Mucosa of rectum (tissue), 2 donors: ENCODE measurements around the gene GRB10.

Source experiments
- H3K27ac ChIP-seq, 2 donors: one replicate each; pipeline ENCODE4 v1.7.0; 2013; ENCODE audit warnings: inconsistent platforms in 2 of 2, low read depth in 2 of 2, low read length in 2 of 2
- H3K27me3 ChIP-seq, 2 donors: one replicate each; pipeline ENCODE4 v1.7.0; 2013; ENCODE audit warnings: low read length in 2 of 2; ENCODE audit not compliant: control insufficient read depth in 2 of 2, insufficient read depth in 2 of 2
- H3K36me3 ChIP-seq, 2 donors: one replicate each; pipeline ENCODE4 v1.7.0; 2013; ENCODE audit warnings: low read length in 2 of 2; ENCODE audit not compliant: control insufficient read depth in 2 of 2, insufficient read depth in 2 of 2
- H3K4me1 ChIP-seq, 2 donors: one replicate each; pipeline ENCODE4 v1.7.0; 2013; ENCODE audit warnings: low read length in 2 of 2, mild to moderate bottlenecking in 1 of 2; ENCODE audit not compliant: control insufficient read depth in 2 of 2, insufficient read depth in 2 of 2
- H3K4me3 ChIP-seq, 2 donors: one replicate each; pipeline ENCODE4 v1.7.0; 2013; ENCODE audit warnings: low read length in 2 of 2
- H3K9ac ChIP-seq, 2 donors: one replicate each; pipeline ENCODE4 v1.7.0; 2013; ENCODE audit warnings: low read length in 2 of 2, low read depth in 1 of 2, mild to moderate bottlenecking in 1 of 2
- H3K9me3 ChIP-seq, 2 donors: one replicate each; pipeline ENCODE4 v1.7.0; 2013; ENCODE audit warnings: low read length in 2 of 2; ENCODE audit not compliant: control insufficient read depth in 2 of 2
- donor health status: healthy.
- donor health status: Normal muscosa, but diverticular disease.

The GRB10 gene

GRCh38 chr7:50632561-50633413 lies 149.9 kb downstream of the GRB10 start:
- Histone ChIP-seq H3K9me3 (no peaks in the 10 kb centered on the region), H3K9ac (no peak overlapping the region), H3K4me1 (peaks cover 4% of the 10 kb centered on the region in 2 donors), H3K27me3 (no peaks in the 10 kb centered on the region), H3K27ac (no peak overlapping the region), H3K36me3 (no peaks in the 10 kb centered on the region), H3K4me3 (no peak overlapping the region)

DNA sequence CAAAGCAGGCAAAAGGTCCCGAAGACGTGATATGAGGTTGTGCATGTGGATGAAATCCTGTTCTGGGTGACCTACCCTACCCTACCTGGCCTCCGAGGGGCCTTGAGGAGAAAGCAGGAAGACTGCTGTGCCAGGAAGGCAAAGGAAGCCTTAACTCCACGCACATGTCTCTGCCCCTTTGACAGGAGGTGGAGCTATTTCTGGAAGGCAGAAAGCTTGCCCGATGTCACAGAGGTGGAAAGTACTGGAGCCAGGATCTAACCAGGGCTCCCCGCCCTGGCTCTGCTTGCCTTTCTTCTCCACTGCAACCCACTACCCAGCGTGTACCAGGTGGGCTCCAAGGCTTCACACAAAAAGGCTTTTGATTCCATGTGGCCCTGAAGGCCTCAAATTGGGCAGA lies 151.1 kb downstream of the GRB10 start:
- Histone ChIP-seq H3K27ac (no peak overlapping the region), H3K9ac (no peak overlapping the region)

GRCh38 chr7:50631100-50631499 lies 151.6 kb downstream of the GRB10 start:
- no peak overlapping the region for H3K9ac ChIP-seq
- peaks cover 4% of the 10 kb centered on the region in 2 donors for H3K4me1 ChIP-seq
- H3K27ac ChIP-seq = no peak overlapping the region

More for the DNA sequence above, 151.1 kb downstream of the GRB10 start:
- Histone ChIP-seq H3K27me3 (no peaks in the 10 kb centered on the region), H3K4me1 (peaks cover 4% of the 10 kb centered on the region in 2 donors), H3K36me3 (no peaks in the 10 kb centered on the region), H3K4me3 (no peak overlapping the region), H3K9me3 (no peaks in the 10 kb centered on the region)

GRCh38 chr7:50629238-50629901 lies 153.3 kb downstream of the GRB10 start:
- no peaks in the 10 kb centered on the region for H3K36me3 ChIP-seq
- no peak overlapping the region for H3K27ac ChIP-seq
- no peak overlapping the region for H3K9ac ChIP-seq
- no peaks in the 10 kb centered on the region for H3K27me3 ChIP-seq
- H3K4me3 ChIP-seq = no peak overlapping the region
- no peaks in the 10 kb centered on the region for H3K9me3 ChIP-seq
- H3K4me1 ChIP-seq = peaks cover 4% of the 10 kb centered on the region in 2 donors

More at GRCh38 chr7:50631100-50631499, 151.6 kb downstream of the GRB10 start:
- Histone ChIP-seq H3K36me3 (no peaks in the 10 kb centered on the region), H3K4me3 (no peak overlapping the region), H3K9me3 (no peaks in the 10 kb centered on the region), H3K27me3 (no peaks in the 10 kb centered on the region)

DNA sequence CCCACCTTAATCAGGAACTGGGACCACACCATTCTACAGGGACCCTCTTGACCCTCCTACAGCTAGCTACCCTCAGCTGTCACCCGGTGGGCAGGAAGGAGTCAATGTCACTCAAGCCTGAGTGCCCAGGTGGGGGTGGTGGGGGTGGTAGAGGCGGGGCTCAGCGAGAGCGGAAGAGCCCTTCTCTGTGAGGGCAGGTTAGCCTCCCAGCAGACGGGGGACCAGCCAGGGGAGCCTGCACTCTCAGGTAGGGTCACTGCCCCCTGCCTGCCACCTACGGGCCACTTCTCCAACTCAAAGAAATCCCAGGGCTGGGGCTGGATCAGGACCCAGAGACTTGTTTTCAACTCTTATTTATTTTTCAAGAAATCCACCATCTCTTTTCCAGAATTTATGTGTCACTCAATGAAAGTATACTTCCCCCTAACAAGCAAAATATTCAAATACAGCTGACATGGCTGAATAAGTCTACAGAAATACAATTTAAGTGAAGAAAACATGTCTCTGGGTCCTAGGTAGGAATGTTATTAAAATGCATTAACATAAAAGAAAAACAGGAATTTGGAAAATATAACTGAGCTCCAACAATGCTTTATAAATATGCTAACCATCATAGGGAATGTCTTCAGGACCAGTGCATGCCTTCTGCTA lies 154.1 kb downstream of the GRB10 start:
- Histone ChIP-seq H3K4me1 (peaks cover 4% of the 10 kb centered on the region in 2 donors), H3K4me3 (no peak overlapping the region), H3K27ac (no peak overlapping the region), H3K9ac (no peak overlapping the region), H3K36me3 (no peaks in the 10 kb centered on the region), H3K27me3 (no peaks in the 10 kb centered on the region), H3K9me3 (no peaks in the 10 kb centered on the region)

- no peak overlapping the region for H3K9ac ChIP-seq
- no peaks in the 10 kb centered on the region for H3K36me3 ChIP-seq
- no peaks in the 10 kb centered on the region for H3K9me3 ChIP-seq
- no peak overlapping the region for H3K27ac ChIP-seq
- peaks cover 3 to 4% of the 10 kb centered on the region in 2 donors for H3K4me1 ChIP-seq
- no peak overlapping the region for H3K4me3 ChIP-seq
- H3K27me3 ChIP-seq = no peaks in the 10 kb centered on the region
Measured at GRCh38 chr7:50627824-50628361, 154.8 kb downstream of the GRB10 start.

- Histone ChIP-seq H3K9ac (no peak overlapping the region), H3K4me3 (no peak overlapping the region), H3K27ac (no peak overlapping the region), H3K9me3 (no peaks in the 10 kb centered on the region), H3K36me3 (no peaks in the 10 kb centered on the region), H3K27me3 (no peaks in the 10 kb centered on the region), H3K4me1 (no peaks in the 10 kb centered on the region)
Measured at GRCh38 chr7:50626286-50626685, 156.4 kb downstream of the GRB10 start.

GRCh38 chr7:50625360-50625759 lies 157.3 kb downstream of the GRB10 start:
- no peaks in the 10 kb centered on the region for H3K27me3 ChIP-seq
- H3K9me3 ChIP-seq = no peaks in the 10 kb centered on the region
- no peak overlapping the region for H3K4me3 ChIP-seq
- no peak overlapping the region for H3K9ac ChIP-seq
- H3K4me1 ChIP-seq = no peaks in the 10 kb centered on the region
- no peaks in the 10 kb centered on the region for H3K36me3 ChIP-seq
- no peak overlapping the region for H3K27ac ChIP-seq

GRCh38 chr7:50622821-50623220 lies 159.9 kb downstream of the GRB10 start:
- Histone ChIP-seq H3K4me1 (no peaks in the 10 kb centered on the region), H3K4me3 (no peak overlapping the region), H3K27ac (no peak overlapping the region), H3K36me3 (no peaks in the 10 kb centered on the region), H3K9ac (no peak overlapping the region), H3K9me3 (no peaks in the 10 kb centered on the region), H3K27me3 (no peaks in the 10 kb centered on the region)
